HT-29 (cell line): Measurements from ENCODE around the gene SPSB4. TPM values are rescaled to one million over a fixed set of nuclear protein-coding genes. Genes with fewer than 3 reads are reported as not detected.

Experiments
- DNase-seq: peaks from one replicate; pipeline ENCODE4 v3.0.0-alpha.2; 2015; ENCODE audit warnings: low spot score
- total RNA-seq: library from RNA; depleted of rRNA; stranded (reverse); fragments of >200 nt; shearing (Covaris generic); gene quantifications from 2 replicates; pipeline ENCODE4 v1.2.3, GENCODE V29; 2014

SPSB4 gene
- total RNA-seq, 1 experiment from 2014 or later = not detected

DNA sequence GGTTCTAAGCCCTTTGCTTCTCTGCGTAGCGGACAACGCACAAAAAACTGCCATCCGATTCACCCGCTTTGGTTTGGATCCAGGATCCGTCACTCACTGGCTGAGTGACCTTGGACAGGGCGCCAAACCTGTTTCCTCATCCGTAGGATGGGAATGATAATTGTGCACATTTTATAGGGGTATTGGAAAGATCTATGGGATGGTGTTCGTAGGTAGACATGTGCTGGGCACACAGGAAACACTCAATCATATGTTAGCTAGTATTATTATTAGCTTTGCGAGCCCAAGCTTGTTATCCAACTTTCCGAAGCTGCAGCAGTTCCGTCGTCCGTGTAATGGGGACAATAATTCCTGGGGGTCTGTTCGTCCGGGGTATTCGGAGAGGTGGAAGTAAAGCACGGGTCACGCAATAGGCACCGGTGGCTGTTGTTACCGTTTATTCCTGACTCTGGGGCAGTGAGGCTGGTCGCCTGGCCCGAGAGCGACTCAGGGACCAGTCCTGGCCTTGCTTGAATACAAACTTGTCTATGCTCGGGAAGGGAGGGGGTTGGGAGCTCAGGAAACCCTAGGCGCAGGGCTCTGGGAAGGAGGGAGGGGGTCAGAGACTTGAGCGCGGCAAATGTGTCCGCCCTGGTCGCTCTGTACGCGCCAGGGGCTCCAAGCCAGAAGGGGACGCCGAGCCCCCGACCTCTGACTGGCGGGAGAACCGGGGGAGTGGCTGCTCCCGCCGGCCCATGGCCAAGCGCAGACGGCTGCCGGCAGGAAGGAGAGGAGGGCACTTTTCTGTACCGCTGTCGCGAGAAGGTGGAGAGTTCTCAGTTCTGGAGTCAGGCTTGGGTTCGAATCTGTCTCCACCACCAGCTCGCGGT is 1.3 kb downstream of the SPSB4 start:
- no peak for DNase-seq

- no peak for DNase-seq
These were observed 4.0 kb downstream of the SPSB4 start for GRCh38 chr3:141055136-141055535.

- no peak for DNase-seq
These were observed 4.6 kb downstream of the SPSB4 start for GRCh38 chr3:141055536-141056445.

DNA sequence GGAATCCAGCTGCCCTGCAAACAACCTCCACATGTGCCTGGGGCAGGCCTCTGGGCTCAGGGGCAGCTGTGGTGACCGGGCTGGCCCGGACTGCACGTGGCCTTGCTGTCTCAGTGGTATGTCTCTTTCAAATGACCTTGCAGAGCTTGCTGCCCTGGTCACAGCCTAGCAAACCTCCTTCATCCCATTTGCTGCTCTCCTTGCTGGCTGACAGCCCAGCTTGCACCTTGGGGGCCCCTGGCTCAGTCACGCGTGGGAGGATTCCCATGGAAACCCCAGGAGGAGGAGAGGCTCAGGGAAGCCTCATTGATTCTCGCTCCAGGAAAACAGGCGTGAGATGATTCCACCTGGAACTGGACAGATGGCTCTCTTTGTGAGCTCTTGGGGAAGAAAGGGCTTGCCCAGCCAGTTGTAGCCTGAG is 5.6 kb downstream of the SPSB4 start:
- DNase-seq = no peak

DNA sequence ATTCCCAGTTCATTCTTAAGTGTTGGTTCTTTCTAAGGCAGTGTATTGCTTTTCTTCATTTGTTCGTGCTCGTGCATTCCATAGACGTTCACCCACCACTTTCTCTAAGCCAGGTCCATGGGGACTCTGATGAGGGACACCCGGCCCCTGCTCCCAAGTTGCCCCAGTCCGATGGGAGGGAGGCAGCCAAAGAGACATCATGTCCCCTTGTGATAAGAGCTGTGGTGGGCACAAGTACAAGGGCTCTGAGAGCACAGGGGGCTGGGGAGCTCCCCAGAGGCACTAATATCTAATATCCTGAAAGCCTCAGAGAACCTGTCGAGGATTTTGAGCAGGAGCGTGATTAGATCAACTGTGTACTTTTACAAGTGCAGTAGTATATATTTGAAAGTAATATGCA is 6.3 kb downstream of the SPSB4 start:
- no peak for DNase-seq

GRCh38 chr3:141057946-141058800 is 7.0 kb downstream of the SPSB4 start:
- DNase-seq = no peak

DNA sequence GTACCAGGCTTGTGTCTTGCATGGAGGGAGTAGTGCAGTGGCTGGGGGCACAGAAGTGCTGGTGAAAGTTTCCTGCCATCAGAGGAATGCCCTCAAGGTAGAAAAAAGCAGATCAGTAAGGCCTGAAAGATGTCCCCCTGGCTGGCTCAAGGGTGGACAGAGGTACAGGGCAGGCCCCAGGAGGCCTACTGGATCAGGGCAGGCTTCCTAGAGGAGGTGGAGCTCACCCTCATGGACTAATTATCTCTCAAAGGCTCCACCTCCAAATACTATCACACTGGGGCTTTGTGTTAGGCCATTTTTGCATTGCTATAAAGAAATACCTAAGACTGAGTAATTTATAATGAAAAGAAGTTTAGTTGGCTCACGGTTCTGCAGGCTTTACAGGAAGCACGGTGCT is 7.8 kb downstream of the SPSB4 start:
- no peak for DNase-seq

- DNase-seq = no peak
These were observed 8.7 kb downstream of the SPSB4 start for GRCh38 chr3:141059816-141060215.

GRCh38 chr3:141060327-141060726 is 9.2 kb downstream of the SPSB4 start:
- no peak for DNase-seq

- DNase-seq = no peak
These were observed 12.7 kb downstream of the SPSB4 start for GRCh38 chr3:141063831-141064230.

DNA sequence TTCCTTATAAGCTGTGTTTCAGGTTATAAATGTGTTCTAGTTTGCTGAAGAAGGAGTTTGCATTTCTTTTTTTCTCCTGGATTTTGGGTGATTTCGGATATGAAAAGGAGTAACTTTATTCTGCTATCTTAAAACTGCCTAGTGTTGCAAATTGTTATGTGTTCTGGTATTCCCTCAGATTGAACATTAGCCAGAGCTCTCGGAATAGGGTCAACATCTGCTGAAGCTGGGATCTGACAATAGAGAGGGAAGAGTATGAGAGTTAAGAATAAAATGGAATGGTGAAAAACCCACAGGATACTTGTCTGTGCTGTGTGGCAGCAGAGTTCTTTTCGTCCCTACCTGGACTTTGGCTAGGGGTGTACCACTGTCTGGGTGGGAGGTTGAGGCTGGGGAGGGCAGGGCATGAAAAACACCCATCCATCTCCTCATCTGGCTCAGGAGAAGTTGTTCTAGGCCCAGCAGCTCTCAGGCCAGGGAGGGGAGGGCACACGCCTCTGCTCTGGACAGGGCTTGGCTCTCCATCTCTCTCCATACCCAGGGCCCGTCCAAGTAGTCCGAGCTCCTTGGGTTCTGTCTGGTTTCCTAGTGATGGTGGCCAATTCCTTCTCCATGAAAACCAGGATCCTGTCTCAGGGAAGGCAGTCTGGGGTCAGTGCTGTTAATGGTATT is 13.2 kb downstream of the SPSB4 start:
- no peak for DNase-seq

DNA sequence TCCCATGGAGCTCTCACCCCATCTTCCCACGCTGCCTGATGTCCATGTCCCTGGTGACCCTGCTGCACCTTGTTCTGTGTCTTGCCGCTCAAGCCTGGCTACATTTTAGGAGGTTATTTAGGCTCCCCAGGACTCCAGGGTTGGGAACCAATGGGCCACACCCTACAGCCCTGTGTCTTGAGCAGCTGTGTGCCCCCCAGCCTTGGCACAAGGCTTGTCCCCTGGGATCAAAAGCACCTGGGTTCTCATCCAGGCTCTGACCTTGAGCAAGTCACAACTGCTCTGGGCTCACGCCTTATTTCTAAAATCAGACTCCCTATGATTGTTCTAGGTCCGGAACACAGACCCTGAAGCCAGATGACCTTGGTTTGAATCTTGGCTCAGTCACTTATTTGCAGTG is 14.1 kb downstream of the SPSB4 start:
- DNase-seq = no peak

- DNase-seq = no peak
These were observed 15.0 kb downstream of the SPSB4 start for GRCh38 chr3:141065841-141066805.

DNA sequence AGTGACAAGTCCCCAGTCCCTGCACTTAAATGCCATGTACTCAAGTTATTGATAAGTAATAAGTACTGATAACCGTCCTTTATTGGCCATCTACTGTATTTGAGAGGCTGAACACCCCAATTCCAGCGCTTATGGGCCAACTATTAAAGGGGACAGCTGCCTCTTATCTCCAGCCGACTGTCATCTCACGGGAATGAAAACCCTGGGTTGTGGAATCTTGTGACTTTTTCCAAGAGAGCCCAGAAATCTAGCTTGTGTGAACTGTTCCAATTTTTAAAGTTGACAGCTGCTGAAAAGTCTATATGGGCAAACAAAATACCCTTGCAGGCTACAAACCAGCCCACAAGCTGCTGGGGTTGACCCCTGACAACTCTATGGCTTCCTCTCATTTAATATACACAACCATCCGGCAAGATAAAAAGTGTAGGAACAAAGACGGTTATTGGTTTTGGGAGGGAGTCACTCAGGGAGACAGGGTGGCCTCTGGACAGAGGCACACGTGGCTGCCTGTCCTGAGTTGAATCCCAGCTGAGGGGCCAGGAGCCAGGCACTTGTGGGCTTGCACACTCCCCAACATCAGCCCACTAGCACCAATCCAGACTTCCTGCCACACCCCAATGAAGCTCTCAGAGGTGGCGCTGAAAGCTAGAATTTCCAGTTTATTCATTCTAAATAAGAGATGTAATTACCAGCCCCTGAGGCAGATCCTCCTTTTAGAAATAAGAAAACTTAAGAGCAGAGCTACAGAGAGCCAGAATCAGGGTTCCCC is 16.2 kb downstream of the SPSB4 start:
- no peak for DNase-seq

- no peak for DNase-seq
These were observed 19.1 kb downstream of the SPSB4 start for GRCh38 chr3:141070229-141070628.

- no peak for DNase-seq
These were observed 19.7 kb downstream of the SPSB4 start for GRCh38 chr3:141070727-141071357.

- no peak for DNase-seq
These were observed 20.6 kb downstream of the SPSB4 start for GRCh38 chr3:141071681-141072260.

DNA sequence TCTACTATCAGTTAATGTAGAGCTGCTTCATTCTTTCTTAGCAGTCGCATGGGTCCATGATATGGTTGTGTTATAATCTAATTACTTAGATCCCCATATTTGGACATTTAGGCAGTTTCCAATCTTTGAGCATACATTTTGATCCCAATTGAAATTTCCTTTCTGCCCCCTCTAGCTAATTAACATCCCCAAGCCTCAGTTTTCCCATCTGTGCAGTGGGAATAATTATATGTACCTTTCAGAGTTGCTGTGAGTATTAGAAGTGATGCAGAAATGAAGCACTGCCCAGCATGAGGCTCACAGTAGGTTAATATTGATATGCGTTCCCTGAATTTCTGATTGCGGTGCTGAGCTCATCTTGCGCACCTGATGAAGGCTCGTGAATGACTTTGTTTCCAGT is 21.8 kb downstream of the SPSB4 start:
- no peak for DNase-seq
